Measurements from ENCODE around the gene DNAJA4. TPM values are rescaled to one million over a fixed set of nuclear protein-coding genes. Genes with fewer than 3 reads are reported as not detected.
A peak's percentile ranks its signal among the peaks of the same experiment; 100 is the strongest.

Gene DNAJA4
- polyA plus RNA-seq, 4 donors, result 10.7 to 24.3 (median 15.0) TPM

DNA sequence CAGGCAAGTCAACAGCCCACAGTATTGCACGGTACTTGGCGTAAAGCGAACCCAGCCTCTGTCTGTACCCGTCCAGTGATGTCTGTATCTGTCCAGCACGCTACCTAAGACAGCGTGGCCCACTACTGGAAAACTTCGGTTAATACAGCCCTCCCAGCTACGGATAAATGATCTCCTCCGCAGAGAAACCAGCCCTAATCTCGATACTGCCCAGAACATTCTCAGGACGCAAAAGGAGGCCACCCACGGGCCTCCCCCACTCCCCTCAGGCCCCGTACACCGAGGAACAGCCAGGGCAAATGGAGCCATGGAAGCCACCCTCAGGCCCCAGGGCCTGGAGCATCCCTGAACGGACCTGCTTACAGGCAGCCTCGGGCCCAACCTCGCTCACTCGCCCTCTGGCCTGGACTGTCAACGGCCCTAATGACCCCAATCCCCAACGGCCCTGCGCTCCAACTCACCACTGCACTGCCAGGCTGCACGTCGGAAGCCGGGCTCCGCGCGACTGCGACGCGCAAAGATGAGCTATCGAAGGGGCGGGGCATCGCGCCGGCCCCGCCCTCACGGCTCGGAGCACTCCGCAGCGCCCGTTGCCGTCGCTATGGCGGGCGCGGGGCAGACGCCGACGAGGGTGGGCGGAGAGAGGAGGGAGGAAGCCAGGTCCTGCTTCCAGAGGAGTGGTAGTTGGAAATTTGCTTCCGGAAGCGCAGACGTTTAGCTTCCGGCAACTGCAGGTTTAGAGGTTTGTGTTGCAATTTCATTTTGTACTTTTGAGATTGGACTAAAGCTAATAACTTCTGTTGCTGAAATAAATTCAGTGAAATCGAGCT lies 35.0 kb downstream of the DNAJA4 start, which contains the start of gene SKIC8:
Gene SKIC8, minus strand, starts transcription at position 509 of the 830 bp plus-strand sequence. CDS start 3,923 bp downstream, outside the sequence.
- H3K9me3 ChIP-seq (ENCODE audit: control insufficient read depth in 2 of 2, insufficient read depth in 1 of 2, low read depth in 1 of 2, low read length in 1 of 2), result no peaks in the 10 kb centered on the region
- peaks cover 0 to 18% (median 0%) of the 10 kb centered on the region in 3 donors for H3K4me1 ChIP-seq (ENCODE audit: control insufficient read depth in 3 of 3, insufficient read depth in 2 of 3, low read depth in 1 of 3, low read length in 2 of 3)
- H3K36me3 ChIP-seq (ENCODE audit: control insufficient read depth in 3 of 3, insufficient read depth in 2 of 3, low read depth in 1 of 3, low read length in 3 of 3), result peaks cover 0 to 2% (median 2%) of the 10 kb centered on the region in 3 donors
- DNase-seq (peak; percentile 95 to 98), FAIRE-seq (no peak)
- 0 to 1% (median 0%) methylated on average over 55 of the region's 55 CpGs for WGBS, 3 donors
- peak within 1 kb of the TSS; percentile 25 to 89 (median 76) for H3K27ac ChIP-seq (ENCODE audit: low read depth in 1 of 3, low read length in 2 of 3)
- peaks cover 0 to 7% (median 0%) of the 10 kb centered on the region in 3 donors for H3K27me3 ChIP-seq (ENCODE audit: control insufficient read depth in 3 of 3, insufficient read depth in 3 of 3, low read length in 3 of 3)
- H3K4me3 ChIP-seq (ENCODE audit: low read depth in 1 of 3, low read length in 3 of 3), result peak within 1 kb of the TSS; percentile 62 to 96 (median 78)

DNA sequence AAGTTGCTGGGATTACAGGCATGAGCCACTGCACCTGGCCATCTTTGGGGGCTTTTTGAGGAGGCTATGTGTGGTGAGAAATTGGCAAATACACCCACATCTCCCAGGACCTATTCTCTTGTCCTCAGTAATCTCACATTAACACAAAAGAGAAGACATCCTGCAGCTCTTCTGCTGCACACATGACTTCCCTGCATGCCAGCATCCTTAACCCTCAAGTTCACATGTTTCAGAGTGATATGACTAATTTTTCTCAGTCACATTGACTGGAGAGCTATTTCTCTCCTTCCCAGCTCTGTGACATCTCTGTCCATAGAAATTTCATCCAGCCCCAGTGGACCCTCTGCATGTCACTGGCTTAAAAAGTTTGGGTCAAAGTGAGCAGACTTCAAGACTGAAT lies 37.0 kb downstream of the DNAJA4 start:
- no peak for FAIRE-seq

DNA sequence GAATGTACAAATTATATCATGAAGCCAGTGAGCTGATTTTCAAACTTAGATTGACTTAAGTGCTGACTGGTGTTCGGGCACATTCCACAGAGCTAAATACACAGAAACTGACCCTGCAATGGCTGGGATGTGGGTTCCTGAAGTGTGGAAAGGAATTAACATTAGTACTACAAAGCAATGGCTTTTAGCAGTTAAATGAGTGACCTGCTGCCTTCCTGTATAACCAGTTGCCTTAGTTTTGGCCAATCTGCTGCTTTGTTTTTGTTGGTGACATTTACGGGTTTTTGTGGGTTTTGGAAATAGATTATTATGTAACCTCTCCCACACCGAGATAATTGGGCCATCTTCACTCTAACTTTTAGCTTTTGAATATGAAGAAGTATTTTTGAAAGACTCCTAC lies 37.5 kb downstream of the DNAJA4 start:
- FAIRE-seq (no peak), DNase-seq (no peak)
- Histone ChIP-seq H3K4me1 (ENCODE audit: control insufficient read depth in 3 of 3, insufficient read depth in 2 of 3, low read depth in 1 of 3, low read length in 2 of 3) (peaks cover 0 to 26% (median 0%) of the 10 kb centered on the region in 3 donors), H3K4me3 (ENCODE audit: low read depth in 1 of 3, low read length in 3 of 3) (no peak overlapping the region), H3K27ac (ENCODE audit: low read depth in 1 of 3, low read length in 2 of 3) (no peak overlapping the region), H3K9me3 (ENCODE audit: control insufficient read depth in 2 of 2, insufficient read depth in 1 of 2, low read depth in 1 of 2, low read length in 1 of 2) (no peaks in the 10 kb centered on the region), H3K36me3 (ENCODE audit: control insufficient read depth in 3 of 3, insufficient read depth in 2 of 3, low read depth in 1 of 3, low read length in 3 of 3) (no peaks in the 10 kb centered on the region), H3K27me3 (ENCODE audit: control insufficient read depth in 3 of 3, insufficient read depth in 3 of 3, low read length in 3 of 3) (peaks cover 0 to 7% (median 2%) of the 10 kb centered on the region in 3 donors)
- WGBS, 3 donors, result 28 to 50% (median 45%) methylated on average over 3 of the region's 3 CpGs

More for the DNA sequence above, 37.0 kb downstream of the DNAJA4 start:
- H3K4me3 ChIP-seq (ENCODE audit: low read depth in 1 of 3, low read length in 3 of 3), result no peak overlapping the region
- no peaks in the 10 kb centered on the region for H3K9me3 ChIP-seq (ENCODE audit: control insufficient read depth in 2 of 2, insufficient read depth in 1 of 2, low read depth in 1 of 2, low read length in 1 of 2)
- DNase-seq, result no peak
- H3K27ac ChIP-seq (ENCODE audit: low read depth in 1 of 3, low read length in 2 of 3), result no peak overlapping the region
- H3K4me1 ChIP-seq (ENCODE audit: control insufficient read depth in 3 of 3, insufficient read depth in 2 of 3, low read depth in 1 of 3, low read length in 2 of 3), result peaks cover 0 to 26% (median 0%) of the 10 kb centered on the region in 3 donors
- H3K36me3 ChIP-seq (ENCODE audit: control insufficient read depth in 3 of 3, insufficient read depth in 2 of 3, low read depth in 1 of 3, low read length in 3 of 3), result no peaks in the 10 kb centered on the region
- peaks cover 0 to 7% (median 2%) of the 10 kb centered on the region in 3 donors for H3K27me3 ChIP-seq (ENCODE audit: control insufficient read depth in 3 of 3, insufficient read depth in 3 of 3, low read length in 3 of 3)

DNA sequence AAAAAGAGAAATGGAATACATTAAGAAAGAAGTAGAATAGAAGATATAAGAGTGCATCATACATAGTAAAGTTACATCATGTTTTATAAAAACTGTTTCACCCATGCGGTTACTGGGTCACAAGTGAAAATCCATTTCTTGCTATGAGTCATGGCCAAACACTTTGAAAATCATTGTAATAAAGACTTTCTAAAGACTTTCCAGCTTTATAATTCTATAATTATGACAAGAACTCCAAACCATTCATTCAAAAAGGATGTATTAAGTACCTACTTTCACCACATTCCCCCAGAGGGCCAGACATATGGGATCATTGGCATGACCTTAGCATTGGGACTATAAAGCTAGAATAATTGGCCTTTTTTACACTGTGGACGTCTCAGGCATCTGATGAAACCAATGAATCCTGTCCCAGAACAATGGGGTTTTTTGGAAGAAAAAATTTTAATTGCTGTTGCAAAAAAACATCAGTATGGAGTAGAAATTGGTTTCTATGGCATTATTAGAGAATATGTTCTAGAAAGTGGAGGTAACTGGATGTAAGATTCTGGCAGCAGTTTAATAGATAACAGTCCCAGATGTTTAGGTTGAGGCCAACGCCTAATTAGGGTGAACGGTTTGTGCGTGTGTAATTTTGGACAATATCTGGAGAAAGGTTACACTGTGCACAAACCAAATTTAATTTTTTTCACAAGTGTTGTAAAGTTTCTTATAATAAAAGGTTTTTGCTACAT lies 38.4 kb downstream of the DNAJA4 start:
- Histone ChIP-seq H3K4me1 (ENCODE audit: control insufficient read depth in 3 of 3, insufficient read depth in 2 of 3, low read depth in 1 of 3, low read length in 2 of 3) (peaks cover 0 to 26% (median 0%) of the 10 kb centered on the region in 3 donors), H3K36me3 (ENCODE audit: control insufficient read depth in 3 of 3, insufficient read depth in 2 of 3, low read depth in 1 of 3, low read length in 3 of 3) (no peaks in the 10 kb centered on the region), H3K4me3 (ENCODE audit: low read depth in 1 of 3, low read length in 3 of 3) (no peak overlapping the region), H3K27ac (ENCODE audit: low read depth in 1 of 3, low read length in 2 of 3) (no peak overlapping the region), H3K9me3 (ENCODE audit: control insufficient read depth in 2 of 2, insufficient read depth in 1 of 2, low read depth in 1 of 2, low read length in 1 of 2) (no peaks in the 10 kb centered on the region), H3K27me3 (ENCODE audit: control insufficient read depth in 3 of 3, insufficient read depth in 3 of 3, low read length in 3 of 3) (peaks cover 0 to 7% (median 2%) of the 10 kb centered on the region in 3 donors)
- FAIRE-seq (no peak), DNase-seq (no peak)
- WGBS, 3 donors, result 75 to 79% (median 77%) methylated on average over 5 of the region's 5 CpGs

DNA sequence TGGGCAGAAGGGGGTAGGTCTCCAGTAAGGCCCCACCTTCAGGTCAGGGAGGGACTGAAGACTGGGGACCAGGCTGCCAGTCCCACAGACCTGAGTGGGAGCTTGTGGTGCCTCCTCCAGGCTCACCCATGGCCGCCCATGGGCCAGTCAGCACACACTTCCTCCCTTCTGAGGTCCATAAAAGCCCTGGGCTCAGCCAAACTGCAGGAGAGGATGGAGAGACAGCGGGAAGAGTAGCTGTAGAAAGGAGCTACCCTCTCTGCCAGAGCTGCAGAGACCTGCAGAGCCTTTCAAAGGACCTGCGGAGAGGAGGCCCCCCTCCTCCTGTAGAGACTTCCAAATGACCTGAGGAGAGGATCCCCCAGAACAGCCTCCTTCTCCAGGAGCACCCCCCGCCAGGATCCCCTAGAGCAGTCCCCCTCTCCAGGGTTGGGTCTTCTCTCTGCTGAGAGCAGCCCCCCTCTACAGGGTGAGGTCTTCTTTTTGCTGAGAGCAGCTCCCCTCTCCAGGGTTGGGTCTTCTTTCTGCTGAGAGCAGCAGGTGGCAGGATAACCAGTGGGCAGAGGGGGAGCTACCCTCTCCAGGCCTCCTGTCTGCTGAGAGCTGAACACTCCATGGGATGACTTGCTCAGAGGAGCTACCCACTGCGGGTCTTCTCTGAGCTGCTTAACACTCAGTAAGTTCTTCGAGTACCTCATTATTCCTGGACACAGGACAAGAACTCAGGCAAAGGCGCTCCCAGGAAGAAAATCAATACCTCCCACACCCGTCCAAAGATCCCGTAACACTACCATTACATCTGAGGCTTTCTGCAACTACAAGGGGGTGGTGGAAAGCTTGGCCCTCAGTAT lies 40.1 kb downstream of the DNAJA4 start:
- no peaks in the 10 kb centered on the region for H3K36me3 ChIP-seq (ENCODE audit: control insufficient read depth in 3 of 3, insufficient read depth in 2 of 3, low read depth in 1 of 3, low read length in 3 of 3)
- H3K27ac ChIP-seq (ENCODE audit: low read depth in 1 of 3, low read length in 2 of 3), result peak overlapping the region in 1 of 3 donors; percentile 2
- H3K4me1 ChIP-seq (ENCODE audit: control insufficient read depth in 3 of 3, insufficient read depth in 2 of 3, low read depth in 1 of 3, low read length in 2 of 3), result peaks cover 0 to 21% (median 0%) of the 10 kb centered on the region in 3 donors
- FAIRE-seq, result no peak
- H3K4me3 ChIP-seq (ENCODE audit: low read depth in 1 of 3, low read length in 3 of 3), result no peak overlapping the region
- DNase-seq, result peak in 1 of 2 donors; percentile 82
- H3K9me3 ChIP-seq (ENCODE audit: control insufficient read depth in 2 of 2, insufficient read depth in 1 of 2, low read depth in 1 of 2, low read length in 1 of 2), result no peaks in the 10 kb centered on the region
- peaks cover 0 to 7% (median 2%) of the 10 kb centered on the region in 3 donors for H3K27me3 ChIP-seq (ENCODE audit: control insufficient read depth in 3 of 3, insufficient read depth in 3 of 3, low read length in 3 of 3)
- 58 to 75% (median 67%) methylated on average over 9 of the region's 9 CpGs for WGBS, 3 donors

DNA sequence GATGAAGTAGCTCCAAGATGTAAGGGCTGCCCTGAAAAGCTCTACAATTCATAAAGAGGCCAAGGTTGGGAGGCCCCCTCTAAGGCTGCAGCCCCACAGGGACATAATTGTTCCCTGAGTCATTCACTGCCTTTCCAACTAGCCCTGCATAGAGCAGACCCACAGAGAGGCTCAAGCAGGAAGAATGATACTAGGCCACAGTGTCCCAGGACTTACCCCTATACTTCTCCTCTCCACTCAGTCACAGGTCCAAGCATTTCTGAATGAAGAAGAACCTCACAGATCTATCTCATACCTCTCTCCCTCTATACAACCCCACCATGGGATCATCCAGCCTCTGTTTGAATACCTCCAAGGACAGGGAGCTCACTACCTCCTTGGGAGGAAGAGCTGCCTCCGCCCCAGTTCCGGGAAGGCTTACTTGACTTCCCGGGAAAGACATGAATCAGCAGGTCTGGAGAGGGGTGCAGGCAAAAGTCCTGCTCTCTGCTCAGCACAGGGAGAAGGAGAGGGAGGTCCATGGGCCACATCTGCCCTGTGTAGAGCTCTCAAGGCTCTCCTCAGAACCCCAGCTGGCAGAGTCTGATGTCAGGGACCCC lies 41.9 kb downstream of the DNAJA4 start:
- Histone ChIP-seq H3K9me3 (ENCODE audit: control insufficient read depth in 2 of 2, insufficient read depth in 1 of 2, low read depth in 1 of 2, low read length in 1 of 2) (no peaks in the 10 kb centered on the region), H3K36me3 (ENCODE audit: control insufficient read depth in 3 of 3, insufficient read depth in 2 of 3, low read depth in 1 of 3, low read length in 3 of 3) (no peaks in the 10 kb centered on the region), H3K27ac (ENCODE audit: low read depth in 1 of 3, low read length in 2 of 3) (no peak overlapping the region), H3K27me3 (ENCODE audit: control insufficient read depth in 3 of 3, insufficient read depth in 3 of 3, low read length in 3 of 3) (peaks cover 0 to 5% (median 2%) of the 10 kb centered on the region in 3 donors), H3K4me3 (ENCODE audit: low read depth in 1 of 3, low read length in 3 of 3) (no peak overlapping the region), H3K4me1 (ENCODE audit: control insufficient read depth in 3 of 3, insufficient read depth in 2 of 3, low read depth in 1 of 3, low read length in 2 of 3) (peaks cover 0 to 22% (median 0%) of the 10 kb centered on the region in 3 donors)
- DNase-seq, result no peak
- 69 to 82% (median 69%) methylated on average over 3 of the region's 3 CpGs for WGBS, 3 donors
- FAIRE-seq, result no peak

DNA sequence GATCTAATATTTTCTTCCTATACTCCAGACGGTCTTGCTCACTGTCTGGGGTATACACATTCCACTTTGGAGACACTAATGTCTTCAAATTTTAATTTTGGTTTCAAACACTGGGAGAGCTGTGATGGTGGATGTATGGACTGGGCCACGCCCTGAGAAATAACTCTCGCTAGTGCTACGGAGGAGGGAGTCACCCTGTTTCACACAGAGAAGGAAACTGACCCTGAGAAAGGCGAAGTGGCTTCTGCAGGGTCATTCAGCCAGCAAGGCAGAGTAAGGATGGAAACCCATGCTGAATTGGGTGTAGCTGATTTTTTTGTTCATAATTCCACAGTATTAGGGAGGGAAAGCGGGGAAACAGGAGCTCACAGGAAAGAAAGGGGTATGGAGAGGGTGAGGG lies 43.6 kb downstream of the DNAJA4 start:
- H3K27ac ChIP-seq (ENCODE audit: low read depth in 1 of 3, low read length in 2 of 3), result no peak overlapping the region
- H3K4me1 ChIP-seq (ENCODE audit: control insufficient read depth in 3 of 3, insufficient read depth in 2 of 3, low read depth in 1 of 3, low read length in 2 of 3), result peaks cover 0 to 25% (median 0%) of the 10 kb centered on the region in 3 donors
- no peaks in the 10 kb centered on the region for H3K9me3 ChIP-seq (ENCODE audit: control insufficient read depth in 2 of 2, insufficient read depth in 1 of 2, low read depth in 1 of 2, low read length in 1 of 2)
- FAIRE-seq (no peak), DNase-seq (no peak)
- H3K36me3 ChIP-seq (ENCODE audit: control insufficient read depth in 3 of 3, insufficient read depth in 2 of 3, low read depth in 1 of 3, low read length in 3 of 3), result no peaks in the 10 kb centered on the region
- 42 to 52% (median 44%) methylated on average over 6 of the region's 6 CpGs for WGBS, 3 donors
- H3K27me3 ChIP-seq (ENCODE audit: control insufficient read depth in 3 of 3, insufficient read depth in 3 of 3, low read length in 3 of 3), result peaks cover 0 to 2% (median 0%) of the 10 kb centered on the region in 3 donors
- H3K4me3 ChIP-seq (ENCODE audit: low read depth in 1 of 3, low read length in 3 of 3), result no peak overlapping the region
